EL (cell line): Measurements from ENCODE around the gene TCP1.
A peak's percentile ranks its signal among the peaks of the same experiment; 100 is the strongest.
"Not testable (repeated sequence)": the region's sequence is repeated elsewhere in the genome, so short reads cannot be mapped to it uniquely, and the experiment has no call there.

Source experiments
- DNase-seq: peaks from one replicate; pipeline ENCODE4 v3.0.0-alpha.2; 2016

Gene TCP1

GRCh38 chr6:159816775-159817174 lies 27.4 kb upstream of the TCP1 start:
- DNase-seq, result not testable (repeated sequence)

GRCh38 chr6:159815410-159815809 lies 26.0 kb upstream of the TCP1 start:
- no peak for DNase-seq

- DNase-seq, result no peak
These were observed 24.4 kb upstream of the TCP1 start for GRCh38 chr6:159813781-159814180.

GRCh38 chr6:159809149-159809548 lies 19.7 kb upstream of the TCP1 start:
- no peak for DNase-seq

- no peak for DNase-seq
These were observed 19.2 kb upstream of the TCP1 start for GRCh38 chr6:159808647-159809046.

- DNase-seq, result no peak
These were observed 17.9 kb upstream of the TCP1 start for GRCh38 chr6:159807150-159807858.

GRCh38 chr6:159806021-159806458 lies 16.6 kb upstream of the TCP1 start:
- no peak for DNase-seq

- DNase-seq, result no peak
These were observed 16.1 kb upstream of the TCP1 start for GRCh38 chr6:159805440-159806020.

- DNase-seq, result no peak
These were observed 15.1 kb upstream of the TCP1 start for GRCh38 chr6:159804504-159804903.

- no peak for DNase-seq
These were observed 12.5 kb upstream of the TCP1 start for GRCh38 chr6:159801935-159802334.

GRCh38 chr6:159800141-159800865 lies 10.9 kb upstream of the TCP1 start, which contains the start of gene PNLDC1:
PNLDC1 (plus strand) TSS chr6:159800276; CDS start chr6:159800308, 32 bp downstream.
- no peak for DNase-seq

GRCh38 chr6:159797554-159797953 lies 8.2 kb upstream of the TCP1 start:
- DNase-seq, result no peak

- DNase-seq, result not testable (repeated sequence)
These were observed 5.6 kb upstream of the TCP1 start for GRCh38 chr6:159794976-159795375.

- no peak for DNase-seq
These were observed 1.7 kb upstream of the TCP1 start for GRCh38 chr6:159790956-159791598.

- peak; percentile 98 for DNase-seq
These were observed 950 bp upstream of the TCP1 start, which contains the start of gene MRPL18 for GRCh38 chr6:159790149-159790955. MRPL18 (plus strand) TSS chr6:159790467; CDS start chr6:159790588, 121 bp downstream.

- peak; percentile 58 for DNase-seq
These were observed 537 bp downstream of the TCP1 start for GRCh38 chr6:159788753-159789376.

GRCh38 chr6:159788276-159788675 lies 1.1 kb downstream of the TCP1 start:
- no peak for DNase-seq

GRCh38 chr6:159778542-159779103 lies 10.8 kb downstream of the TCP1 start:
- no peak for DNase-seq

GRCh38 chr6:159778131-159778530 lies 11.3 kb downstream of the TCP1 start:
- DNase-seq, result no peak

- DNase-seq, result no peak
These were observed 12.0 kb downstream of the TCP1 start for GRCh38 chr6:159777240-159777904.

- DNase-seq, result no peak
These were observed 17.2 kb downstream of the TCP1 start for GRCh38 chr6:159772196-159772595.
